Endodermal cell (in vitro differentiated cells): ENCODE results near the gene DRG2. TPM values are rescaled to one million over a fixed set of nuclear protein-coding genes. Genes with fewer than 3 reads are reported as not detected.

Experiments
- DNase-seq: peaks from one replicate; pipeline ENCODE4 v3.0.0-alpha.2; 2017
- H3K27ac ChIP-seq: 2 replicates; pipeline ENCODE4 v1.5.1; 2013; ENCODE audit warnings: mild to moderate bottlenecking, low read depth, low read length, moderate library complexity
- H3K27me3 ChIP-seq: 2 replicates; pipeline ENCODE4 v1.6.1; 2013; ENCODE audit warnings: mild to moderate bottlenecking, low read length, moderate library complexity; ENCODE audit not compliant: insufficient read depth, control insufficient read depth, poor library complexity, severe bottlenecking
- H3K36me3 ChIP-seq: 2 replicates; pipeline ENCODE4 v1.7.0; 2013; ENCODE audit warnings: mild to moderate bottlenecking, low read length, moderate library complexity; ENCODE audit not compliant: control insufficient read depth, insufficient read depth
- H3K4me1 ChIP-seq: one replicate; pipeline ENCODE4 v1.7.0; 2013; ENCODE audit warnings: low read length; ENCODE audit not compliant: control insufficient read depth, insufficient read depth
- H3K4me3 ChIP-seq: 2 replicates; pipeline ENCODE4 v1.5.1; 2013; ENCODE audit warnings: mild to moderate bottlenecking, low read length, moderate library complexity
- H3K9ac ChIP-seq: 2 replicates; pipeline ENCODE4 v1.6.1; 2013; ENCODE audit warnings: mild to moderate bottlenecking, low read length, moderate library complexity; ENCODE audit not compliant: poor library complexity, severe bottlenecking; ENCODE audit errors: extremely low read depth
- H3K9me3 ChIP-seq: 2 replicates; pipeline ENCODE4 v1.6.1; 2013; ENCODE audit warnings: mild to moderate bottlenecking, low read length, moderate library complexity; ENCODE audit not compliant: control insufficient read depth
- H3K27ac Mint-ChIP-seq: 2 replicates; pipeline ENCODE4 v1.8.0; 2020; ENCODE audit warnings: mixed read lengths
- H3K27me3 Mint-ChIP-seq: 2 replicates; pipeline ENCODE4 v1.8.0; 2021; ENCODE audit warnings: mild to moderate bottlenecking, mixed read lengths; ENCODE audit not compliant: insufficient read depth
- H3K36me3 Mint-ChIP-seq: 2 replicates; pipeline ENCODE4 v1.8.0; 2020; ENCODE audit warnings: low read depth, mixed read lengths
- H3K4me1 Mint-ChIP-seq: 2 replicates; pipeline ENCODE4 v1.8.0; 2020; ENCODE audit warnings: mixed read lengths
- H3K4me3 Mint-ChIP-seq: 2 replicates; pipeline ENCODE4 v1.8.0; 2020; ENCODE audit warnings: mild to moderate bottlenecking, moderate library complexity, mixed read lengths
- H3K9me3 Mint-ChIP-seq: 2 replicates; pipeline ENCODE4 v1.8.0; 2020; ENCODE audit warnings: mild to moderate bottlenecking, mixed read lengths
- CTCF ChIP-seq: fragments of 200-600 bp; sonication (generic); conservative IDR thresholded peaks from 2 replicates; pipeline ENCODE4 v1.5.0; 2021; ENCODE audit warnings: antibody characterized with exemption, mild to moderate bottlenecking
- WGBS, 2 experiments: methylation state at CpG; one replicate each; pipeline versions ENCODE4 v1.1.5 to v1.1.7; 2013; ENCODE audit warnings: missing lambda C conversion rate in 2 of 2, mixed read lengths in 1 of 2; ENCODE audit not compliant: insufficient coverage in 1 of 2, insufficient read length in 1 of 2; 5-methylcytosine and 5-hydroxymethylcytosine counted together
- total RNA-seq, 2 donors: library from RNA; stranded (reverse); fragmentation: NEBNext Ultra II Directional in 1 of 2; extraction: Animal tissue kit (Norgen Biotek cat#: 25700) in 1 of 2; gene quantifications; 2 replicates in 1 of 2; 3 replicates in 1 of 2; pipeline ENCODE4 v1.2.1, GENCODE V29; 2021

Gene DRG2
- total RNA-seq, 2 donors from 2014 or later = 45.1 to 49.9 TPM

- Mint-ChIP-seq H3K4me1 (peaks cover 9% of the 10 kb centered on the region), H3K4me3 (peak overlapping the region; percentile 16), H3K27me3 (no peaks in the 10 kb centered on the region), H3K36me3 (peaks cover 20% of the 10 kb centered on the region), H3K9me3 (no peaks in the 10 kb centered on the region), H3K27ac (peak overlapping the region; percentile 67)
- WGBS, 2 experiments = 97 to 100% methylated on average over 2 of the region's 2 CpGs
- DNase-seq = no peak
- TF ChIP-seq CTCF = no peak
- Histone ChIP-seq H3K27me3 (no peaks in the 10 kb centered on the region), H3K4me3 (no peak overlapping the region), H3K4me1 (no peaks in the 10 kb centered on the region), H3K27ac (no peak overlapping the region), H3K9me3 (no peaks in the 10 kb centered on the region), H3K36me3 (peaks cover 11% of the 10 kb centered on the region), H3K9ac (no peak overlapping the region)
These were observed 1.9 kb downstream of the DRG2 start for GRCh38 chr17:18089613-18090012.

- Histone ChIP-seq H3K4me1 (no peaks in the 10 kb centered on the region), H3K36me3 (peaks cover 30% of the 10 kb centered on the region), H3K4me3 (no peak overlapping the region), H3K27me3 (no peaks in the 10 kb centered on the region), H3K27ac (no peak overlapping the region), H3K9ac (no peak overlapping the region), H3K9me3 (no peaks in the 10 kb centered on the region)
- DNase-seq = peak; percentile 79
- Mint-ChIP-seq H3K4me3 (no peak overlapping the region), H3K4me1 (peaks cover under 1% of the 10 kb centered on the region), H3K36me3 (peaks cover 41% of the 10 kb centered on the region), H3K9me3 (no peaks in the 10 kb centered on the region), H3K27me3 (no peaks in the 10 kb centered on the region), H3K27ac (peak overlapping the region; percentile 56)
- WGBS, 2 experiments = 86 to 88% methylated on average over 12 to 15 of the region's 15 CpGs
- peak; percentile 78 for TF ChIP-seq CTCF
These were observed 6.1 kb downstream of the DRG2 start for GRCh38 chr17:18093616-18094408.

GRCh38 chr17:18094409-18094807 lies 6.7 kb downstream of the DRG2 start:
- H3K27me3 ChIP-seq = no peaks in the 10 kb centered on the region
- Mint-ChIP-seq H3K36me3 (peaks cover 47% of the 10 kb centered on the region), H3K9me3 (no peaks in the 10 kb centered on the region), H3K4me3 (no peak overlapping the region), H3K27ac (peak overlapping the region; percentile 56), H3K27me3 (no peaks in the 10 kb centered on the region), H3K4me1 (no peaks in the 10 kb centered on the region)
- DNase-seq = peak; percentile 40
- H3K36me3 ChIP-seq = peaks cover 35% of the 10 kb centered on the region
- H3K27ac ChIP-seq = no peak overlapping the region
- H3K9ac ChIP-seq = no peak overlapping the region
- H3K4me3 ChIP-seq = no peak overlapping the region
- WGBS, 2 experiments = 95 to 97% methylated on average over 6 to 10 of the region's 10 CpGs
- no peak for TF ChIP-seq CTCF
- no peaks in the 10 kb centered on the region for H3K4me1 ChIP-seq
- H3K9me3 ChIP-seq = no peaks in the 10 kb centered on the region
